Stomach (tissue), 9 donors: ENCODE measurements around the gene SIX3. TPM values are rescaled to one million over a fixed set of nuclear protein-coding genes. Genes with fewer than 3 reads are reported as not detected.

Experiments
- DNase-seq, 2 donors: peaks; one replicate each; pipeline versions ENCODE4 v3.0.0 to v3.0.0-alpha.2; 2013 to 2019
- H3K27ac ChIP-seq, 5 donors: fragments of 200-600 bp in 4 of 5; sonication (generic) in 4 of 5; one replicate each; pipeline ENCODE4 v1.5.1; 2013 to 2019; ENCODE audit warnings: mild to moderate bottlenecking in 1 of 5, moderate library complexity in 1 of 5
- H3K27me3 ChIP-seq, 3 donors: fragments of 200-600 bp; sonication (generic); one replicate each; pipeline ENCODE4 v1.5.1; 2017 to 2019; ENCODE audit warnings: mixed run types in 1 of 3
- H3K36me3 ChIP-seq, 4 donors: fragments of 200-600 bp; sonication (generic); 1 replicate in 3 of 4; 2 replicates in 1 of 4; pipeline ENCODE4 v1.5.1; 2016 to 2019
- H3K4me1 ChIP-seq, 4 donors: fragments of 200-600 bp; sonication (generic); one replicate each; pipeline ENCODE4 v1.5.1; 2016 to 2019
- H3K4me3 ChIP-seq, 4 donors: fragments of 200-600 bp; sonication (generic) in 3 of 4; one replicate each; pipeline ENCODE4 v1.5.1; 2016 to 2019; ENCODE audit warnings: mild to moderate bottlenecking in 1 of 4
- H3K9me3 ChIP-seq, 4 donors: fragments of 200-600 bp; sonication (generic); one replicate each; pipeline ENCODE4 v1.5.1; 2016 to 2019
- EP300 ChIP-seq: sonication (generic); formaldehyde crosslinking; IDR thresholded peaks from one replicate; pipeline ENCODE4 v1.6.1; 2017; ENCODE audit warnings: antibody characterized with exemption
- POLR2A ChIP-seq, 4 donors: fragments of 450-650 bp; IDR thresholded peaks; one replicate each; pipeline ENCODE4 v1.6.1; 2016; ENCODE audit warnings: antibody characterized with exemption in 4 of 4, control low read depth in 2 of 4, mild to moderate bottlenecking in 1 of 4, moderate library complexity in 1 of 4
- POLR2AphosphoS5 ChIP-seq, 3 donors: sonication (generic); formaldehyde crosslinking; IDR thresholded peaks; one replicate each; pipeline ENCODE4 v1.6.1; 2016; ENCODE audit warnings: antibody characterized with exemption in 3 of 3
- WGBS, 5 donors: extraction: QIAGEN DNeasy Blood & Tissue Kit in 3 of 5; methylation state at CpG; one replicate each; pipeline versions ENCODE4 v1.1.5 to v1.1.7; 2013 to 2018; 5-methylcytosine and 5-hydroxymethylcytosine counted together
- intact Hi-C: fragments of 100-400 bp; cut with DNase I; formaldehyde crosslinking; loops from one replicate; pipeline ENCODE4 v1.15.1; 2023; ENCODE audit warnings: low total_unique reads
- polyA plus RNA-seq, 3 donors: library from polyadenylated mRNA; stranded (reverse); fragments of 200-250 nt; gene quantifications; one replicate each; pipeline ENCODE4 v1.2.3, GENCODE V29; 2013
- total RNA-seq, 5 donors: library from RNA; depleted of rRNA; stranded (reverse); fragments of >200 nt; gene quantifications; one replicate each; pipeline versions ENCODE4 v1.1.0 to v1.2.3, GENCODE V29; 2014 to 2016
- TF ChIP-seq, protein P1 (sequence below), 7 experiments: fragments of 450-650 bp in 4 of 7; fragments of 200-600 bp in 3 of 7; sonication (generic) in 3 of 7; IDR thresholded peaks; one replicate each; pipeline ENCODE4 v1.5.1; 2016 to 2019; ENCODE audit warnings: antibody characterized with exemption in 7 of 7, control low read depth in 2 of 7, mild to moderate bottlenecking in 1 of 7
- donor health status: healthy with polysubstance abuse.
- donor health status: Bipolar disorder and iron deficiency.
- donor health status: healthy.

Gene SIX3
- total and polyA plus RNA-seq, 8 donors, result not detected

DNA sequence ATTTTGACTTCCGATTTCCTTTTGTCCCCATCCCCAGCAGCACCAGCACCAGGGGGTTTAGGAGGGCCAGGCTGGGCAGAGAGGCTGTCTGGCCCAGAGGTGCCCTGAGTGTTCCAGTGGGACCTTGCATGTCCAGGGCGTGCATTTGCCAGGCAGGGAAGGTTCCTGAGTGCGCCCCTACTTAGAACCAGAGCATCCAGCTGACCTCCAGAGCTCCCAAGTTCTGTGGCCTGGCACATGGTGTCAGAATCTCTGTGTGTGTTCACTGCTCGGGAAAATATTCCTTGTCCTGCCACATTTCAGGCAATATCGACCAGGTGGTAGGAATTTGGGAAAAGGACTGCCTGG, 5.5 kb downstream of the SIX3 start:
- WGBS, 5 donors, result 76 to 90% (median 88%) methylated on average over 4 to 5 of the region's 5 CpGs
- H3K4me1 ChIP-seq, result peaks cover 29 to 55% (median 44%) of the 10 kb centered on the region in 4 donors
- H3K27me3 ChIP-seq, result peaks cover 20 to 100% (median 83%) of the 10 kb centered on the region in 3 donors
- TF ChIP-seq POLR2A (IDR thresholded peaks at IDR 0.05) (no peak), POLR2AphosphoS5 (IDR thresholded peaks at IDR 0.05) (no peak), EP300 (no peak)
- TF ChIP-seq, protein P1, sequence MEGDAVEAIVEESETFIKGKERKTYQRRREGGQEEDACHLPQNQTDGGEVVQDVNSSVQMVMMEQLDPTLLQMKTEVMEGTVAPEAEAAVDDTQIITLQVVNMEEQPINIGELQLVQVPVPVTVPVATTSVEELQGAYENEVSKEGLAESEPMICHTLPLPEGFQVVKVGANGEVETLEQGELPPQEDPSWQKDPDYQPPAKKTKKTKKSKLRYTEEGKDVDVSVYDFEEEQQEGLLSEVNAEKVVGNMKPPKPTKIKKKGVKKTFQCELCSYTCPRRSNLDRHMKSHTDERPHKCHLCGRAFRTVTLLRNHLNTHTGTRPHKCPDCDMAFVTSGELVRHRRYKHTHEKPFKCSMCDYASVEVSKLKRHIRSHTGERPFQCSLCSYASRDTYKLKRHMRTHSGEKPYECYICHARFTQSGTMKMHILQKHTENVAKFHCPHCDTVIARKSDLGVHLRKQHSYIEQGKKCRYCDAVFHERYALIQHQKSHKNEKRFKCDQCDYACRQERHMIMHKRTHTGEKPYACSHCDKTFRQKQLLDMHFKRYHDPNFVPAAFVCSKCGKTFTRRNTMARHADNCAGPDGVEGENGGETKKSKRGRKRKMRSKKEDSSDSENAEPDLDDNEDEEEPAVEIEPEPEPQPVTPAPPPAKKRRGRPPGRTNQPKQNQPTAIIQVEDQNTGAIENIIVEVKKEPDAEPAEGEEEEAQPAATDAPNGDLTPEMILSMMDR (IDR thresholded peaks at IDR 0.05), result no peak
- H3K27ac ChIP-seq, result no peak overlapping the region
- intact Hi-C loops, result no loop called here
- H3K9me3 ChIP-seq, result no peaks in the 10 kb centered on the region
- no peaks in the 10 kb centered on the region for H3K36me3 ChIP-seq
- H3K4me3 ChIP-seq, result no peak overlapping the region
- no peak for DNase-seq

DNA sequence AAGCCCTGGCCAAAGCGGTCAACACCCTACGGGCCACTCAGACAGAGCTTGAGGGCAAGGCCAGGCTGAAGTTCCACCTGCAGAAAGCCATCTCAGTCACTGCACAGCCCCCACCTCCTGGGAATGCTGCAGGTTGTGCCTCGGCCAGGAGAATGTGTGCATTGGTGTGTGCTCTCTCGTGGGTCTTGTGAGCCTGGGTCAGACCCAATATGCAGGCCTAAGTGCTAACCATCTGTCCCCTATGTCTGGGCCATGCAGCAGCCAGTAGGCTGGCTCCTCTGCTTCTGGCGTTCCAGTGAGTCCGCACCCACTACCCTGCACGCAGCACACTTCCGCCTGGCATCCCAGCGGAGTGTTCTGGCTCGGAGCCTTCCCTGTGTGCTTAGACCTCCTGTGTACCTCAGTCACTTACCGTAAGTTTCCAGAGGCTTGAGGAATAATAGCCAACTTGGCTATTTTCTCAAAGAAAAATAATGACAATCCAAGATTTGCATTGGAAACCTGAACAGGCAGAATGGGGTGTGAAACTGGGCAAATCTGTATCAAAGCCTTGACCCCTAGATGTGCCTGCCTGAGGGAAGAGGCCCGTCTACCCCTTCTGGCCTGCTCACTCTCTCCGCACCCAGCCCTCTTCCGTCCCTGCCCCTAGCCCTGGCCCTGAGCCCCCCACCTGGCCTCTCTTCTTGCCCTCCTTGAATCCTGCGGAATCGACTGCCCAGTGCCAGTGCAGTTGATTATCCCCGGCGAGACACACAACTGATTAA, 7.2 kb downstream of the SIX3 start:
- intact Hi-C loops, result no loop called here
- Histone ChIP-seq H3K36me3 (no peaks in the 10 kb centered on the region), H3K27ac (no peak overlapping the region), H3K4me1 (peaks cover 30 to 53% (median 44%) of the 10 kb centered on the region in 4 donors), H3K27me3 (peaks cover 9 to 100% (median 83%) of the 10 kb centered on the region in 3 donors), H3K9me3 (no peaks in the 10 kb centered on the region), H3K4me3 (no peak overlapping the region)
- WGBS, 5 donors, result 70 to 81% (median 78%) methylated on average over 13 to 18 of the region's 18 CpGs
- no peak for TF ChIP-seq POLR2A (IDR thresholded peaks at IDR 0.05)
- TF ChIP-seq, protein P1 (IDR thresholded peaks at IDR 0.05), result no peak
- no peak for TF ChIP-seq POLR2AphosphoS5 (IDR thresholded peaks at IDR 0.05)
- no peak for TF ChIP-seq EP300
- DNase-seq, result no peak

DNA sequence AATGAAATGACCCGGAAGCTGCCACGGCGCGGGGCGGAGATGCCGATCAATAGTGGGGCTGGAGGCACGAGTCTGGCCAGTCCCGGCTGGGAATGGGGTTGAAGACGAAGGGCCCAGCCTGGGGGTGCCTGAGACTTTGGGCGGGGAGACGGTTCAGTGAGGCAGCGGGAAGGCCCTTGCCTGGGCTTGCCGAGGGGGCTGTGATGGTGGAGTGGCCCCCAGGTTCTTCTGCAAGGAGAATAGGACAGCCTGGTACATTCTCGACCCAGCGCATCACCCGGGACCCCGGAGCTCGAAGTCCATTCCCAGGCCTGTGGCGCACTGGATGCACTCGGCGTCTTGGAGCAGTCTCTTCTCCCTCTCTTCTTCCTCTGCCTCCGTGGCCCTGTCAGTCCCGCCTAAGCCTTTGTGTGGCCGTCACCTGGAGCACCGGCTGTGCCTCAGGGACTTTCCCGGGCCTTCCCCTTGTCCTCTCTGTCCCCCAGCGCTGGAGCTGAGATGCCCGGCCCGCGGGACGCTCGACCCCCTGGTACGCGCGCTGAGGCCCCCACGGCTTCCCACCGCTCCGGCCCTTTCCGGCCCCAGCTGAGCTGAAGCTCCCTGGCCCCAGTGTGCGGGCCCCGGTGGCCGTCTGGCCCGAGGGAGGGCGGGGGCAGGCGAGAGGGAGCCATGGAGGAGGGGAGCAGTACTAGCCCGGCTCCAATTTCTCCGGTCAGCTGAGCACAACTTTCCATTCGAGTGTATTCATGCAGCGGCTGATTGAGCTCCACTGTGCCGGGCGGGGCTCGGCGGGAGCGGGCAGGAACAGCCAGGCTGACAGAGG, 8.0 kb downstream of the SIX3 start:
- H3K4me1 ChIP-seq, result peaks cover 30 to 52% (median 39%) of the 10 kb centered on the region in 4 donors
- H3K9me3 ChIP-seq, result no peaks in the 10 kb centered on the region
- peaks cover 15 to 100% (median 83%) of the 10 kb centered on the region in 3 donors for H3K27me3 ChIP-seq
- intact Hi-C loops, result loop anchor here (5.0 to 10.0 kb wide), 2 partner anchors 467 to 555 kb away; no protein-coding TSS in a partner anchor
- DNase-seq, result peak in 1 of 2 donors; percentile 67
- H3K36me3 ChIP-seq, result no peaks in the 10 kb centered on the region
- no peak for TF ChIP-seq POLR2AphosphoS5 (IDR thresholded peaks at IDR 0.05)
- TF ChIP-seq, protein P1 (IDR thresholded peaks at IDR 0.05), result no peak
- TF ChIP-seq EP300, result no peak
- no peak for TF ChIP-seq POLR2A (IDR thresholded peaks at IDR 0.05)
- H3K27ac ChIP-seq, result no peak overlapping the region
- WGBS, 5 donors, result 8 to 13% (median 12%) methylated on average over 39 to 54 of the region's 54 CpGs
- H3K4me3 ChIP-seq, result peak overlapping the region in 2 of 4 donors; percentile 2 to 32

DNA sequence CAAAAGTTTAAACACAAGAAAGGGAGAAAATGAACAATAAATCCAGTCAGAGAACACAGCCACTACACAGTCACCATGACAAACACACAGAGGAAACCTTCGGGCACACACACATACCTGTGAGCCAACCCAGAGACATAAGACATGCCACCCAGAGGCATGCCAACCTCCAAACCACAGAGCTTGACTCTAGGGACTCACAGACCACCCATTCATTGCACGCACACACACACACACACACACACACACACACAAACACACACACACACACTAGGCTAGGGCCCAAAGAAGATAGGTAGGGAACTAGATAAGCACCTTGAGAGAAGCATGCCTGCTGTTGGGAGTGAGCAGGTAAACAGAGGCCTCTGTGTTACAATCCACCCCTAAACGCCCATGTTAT, 9.1 kb downstream of the SIX3 start:
- DNase-seq, result no peak
- peaks cover 25 to 100% (median 88%) of the 10 kb centered on the region in 3 donors for H3K27me3 ChIP-seq
- H3K9me3 ChIP-seq, result no peaks in the 10 kb centered on the region
- intact Hi-C loops, result loop anchor here (5.0 to 10.0 kb wide), 2 partner anchors 468 to 556 kb away; no protein-coding TSS in a partner anchor
- 35 to 78% (median 48%) methylated on average over 3 of the region's 3 CpGs for WGBS, 5 donors
- H3K27ac ChIP-seq, result no peak overlapping the region
- TF ChIP-seq, protein P1 (IDR thresholded peaks at IDR 0.05), result no peak
- TF ChIP-seq EP300, result no peak
- no peak for TF ChIP-seq POLR2AphosphoS5 (IDR thresholded peaks at IDR 0.05)
- TF ChIP-seq POLR2A (IDR thresholded peaks at IDR 0.05), result no peak
- H3K36me3 ChIP-seq, result no peaks in the 10 kb centered on the region
- no peak overlapping the region for H3K4me3 ChIP-seq
- peaks cover 36 to 52% (median 44%) of the 10 kb centered on the region in 4 donors for H3K4me1 ChIP-seq
